Iris pigment epithelial cell (primary cell): Measurements from ENCODE around the gene HELZ2.

Source experiments
- DNase-seq: peaks from one replicate; pipeline ENCODE4 v3.0.0-alpha.2; 2011; ENCODE audit warnings: low read depth

The HELZ2 gene

DNA sequence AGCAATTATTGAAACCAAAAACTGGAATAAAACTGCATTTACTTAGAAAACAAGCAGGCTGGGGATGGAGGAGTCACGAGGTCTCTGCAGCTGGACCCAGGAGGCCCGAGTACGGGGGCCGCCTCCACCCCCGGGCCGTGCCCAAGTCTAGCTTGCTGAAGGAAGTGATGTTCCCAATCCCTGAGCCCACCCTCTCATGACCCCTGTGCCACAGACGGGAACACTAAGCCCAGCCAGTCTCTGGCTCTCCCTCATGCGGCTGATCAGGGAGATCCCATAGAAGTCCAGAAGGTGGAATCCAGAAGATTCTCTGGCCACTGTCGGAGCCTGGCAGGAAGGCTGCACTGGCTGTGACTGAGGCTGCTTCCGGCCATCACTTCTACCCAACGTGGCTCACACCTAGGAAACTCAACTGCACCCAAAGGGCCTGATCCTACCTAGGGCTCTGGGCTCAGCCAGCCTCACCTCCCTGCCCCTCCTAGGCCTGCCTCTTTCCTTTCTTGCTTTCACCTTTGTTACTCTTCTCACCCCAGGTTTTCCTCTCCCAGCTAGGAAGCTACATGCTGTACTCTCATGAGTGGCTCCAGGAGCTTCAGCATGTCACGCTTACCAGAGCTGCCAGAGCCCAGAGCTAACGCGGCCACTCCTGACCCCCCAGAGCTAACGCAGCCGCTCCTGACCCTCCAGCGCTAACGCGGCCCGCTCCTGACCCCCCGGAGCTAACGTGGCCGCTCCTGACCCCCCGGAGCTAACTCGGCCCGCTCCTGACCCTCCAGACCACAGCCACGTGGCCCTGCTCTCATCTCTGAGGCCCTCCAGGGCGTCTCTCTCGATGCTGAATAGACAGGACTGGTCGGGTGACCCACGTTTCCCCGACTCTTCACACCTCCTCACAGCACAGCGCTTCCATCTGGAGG is 24.7 kb upstream of the HELZ2 start:
- DNase-seq: no peak

- DNase-seq: no peak
These were observed 23.8 kb upstream of the HELZ2 start for GRCh38 chr20:63597651-63598478.

DNA sequence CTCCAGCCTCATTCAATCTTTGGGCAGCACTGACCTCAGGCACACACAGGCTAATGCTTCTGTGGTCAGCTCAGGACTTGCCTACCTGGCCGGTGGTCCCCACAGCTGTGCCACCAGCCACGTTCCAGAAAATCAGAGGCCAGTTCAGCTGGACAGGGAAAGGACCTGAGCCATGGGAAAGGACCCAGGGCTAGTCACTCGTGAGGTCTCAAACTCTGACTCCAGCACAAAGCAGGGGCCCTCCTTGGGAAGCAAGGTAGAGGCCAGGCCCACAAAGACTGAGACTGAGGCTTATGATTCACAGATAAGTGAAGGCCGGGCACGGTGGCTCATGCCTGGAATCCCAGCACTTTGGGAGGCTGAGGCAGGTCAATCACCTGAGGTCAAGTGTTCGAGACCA is 22.4 kb upstream of the HELZ2 start:
- DNase-seq: no peak

DNA sequence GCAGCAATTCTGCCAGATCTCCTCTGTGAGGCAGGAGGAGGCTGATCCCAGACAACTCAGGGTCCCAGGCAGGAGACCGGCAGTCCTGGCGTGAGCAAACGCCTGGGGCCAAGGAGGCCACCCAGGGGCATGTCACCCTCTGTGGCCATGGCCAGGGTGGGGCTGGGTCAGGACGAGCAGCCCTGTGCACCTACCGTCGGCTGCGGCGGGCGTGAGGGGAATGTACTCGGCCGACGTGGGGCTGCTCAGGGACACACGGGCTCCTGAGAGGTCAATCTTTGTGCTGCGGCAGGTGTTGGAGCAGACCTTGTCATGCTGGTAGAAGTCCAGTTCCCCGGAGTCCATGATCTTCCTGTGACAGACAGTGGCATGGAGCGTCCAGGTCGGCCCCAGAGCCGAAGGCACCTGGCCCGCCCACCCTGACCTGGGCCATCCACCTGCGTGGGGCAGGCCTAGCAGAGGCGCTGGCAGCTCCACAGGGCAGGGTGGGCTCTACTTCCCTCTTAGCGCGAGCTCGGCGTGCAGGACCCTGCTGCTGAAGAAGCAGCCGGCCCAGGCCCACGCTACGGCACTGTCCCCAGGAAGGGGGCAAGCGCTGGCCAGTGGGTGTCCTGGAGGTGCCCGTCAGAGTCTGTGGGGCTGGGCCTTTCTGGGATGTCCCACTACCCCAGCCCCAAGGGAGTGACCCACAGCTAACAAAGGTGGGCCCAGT is 21.5 kb upstream of the HELZ2 start:
- DNase-seq: no peak

DNA sequence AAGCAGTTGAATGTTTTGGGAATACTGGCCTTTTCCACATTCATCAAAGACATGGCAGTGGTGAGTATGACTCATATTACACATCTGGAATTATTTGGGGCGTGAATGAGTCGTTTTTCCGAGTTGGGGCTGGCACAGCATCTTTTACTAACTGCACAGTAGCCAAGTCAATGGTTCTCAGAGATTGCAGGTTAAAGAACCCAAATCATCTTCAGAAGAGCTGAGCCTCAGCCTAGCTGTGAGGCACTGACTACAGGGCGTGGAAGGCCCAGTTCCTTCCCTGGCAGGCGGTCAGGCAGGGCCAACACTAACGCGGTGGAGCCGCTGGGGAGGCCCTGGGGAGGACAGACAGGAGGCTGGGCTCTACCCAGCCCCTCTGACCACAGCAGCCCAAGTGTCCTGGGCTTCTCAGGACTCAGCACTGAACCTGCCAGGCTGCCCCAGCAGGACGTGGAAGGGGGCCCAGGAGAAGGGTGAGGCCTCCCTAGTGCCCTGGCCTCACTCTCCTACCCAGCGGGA is 20.1 kb upstream of the HELZ2 start:
- no peak for DNase-seq

GRCh38 chr20:63592661-63593060 is 18.6 kb upstream of the HELZ2 start:
- no peak for DNase-seq

GRCh38 chr20:63591786-63592355 is 17.8 kb upstream of the HELZ2 start:
- DNase-seq: no peak

DNA sequence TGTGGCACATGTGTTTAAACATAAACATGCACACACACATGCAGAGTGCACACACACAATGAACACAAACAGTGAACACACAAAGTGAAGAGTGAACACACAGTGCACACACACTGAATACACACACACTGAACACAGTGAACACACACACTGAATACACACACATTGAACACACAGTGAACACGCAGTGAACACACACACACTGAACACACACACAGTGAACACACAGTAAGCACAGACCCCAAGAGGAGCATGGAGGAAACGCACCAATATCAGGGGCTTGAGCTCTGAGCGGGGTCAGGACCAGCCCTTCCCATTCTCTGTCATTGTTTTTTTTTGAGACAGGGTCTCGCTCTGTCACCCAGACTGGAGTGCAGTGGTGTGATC is 17.1 kb upstream of the HELZ2 start:
- DNase-seq: no peak

- no peak for DNase-seq
These were observed 16.4 kb upstream of the HELZ2 start for GRCh38 chr20:63590218-63591146.

- DNase-seq: no peak
These were observed 15.5 kb upstream of the HELZ2 start for GRCh38 chr20:63589261-63590217.

GRCh38 chr20:63588641-63589041 is 14.6 kb upstream of the HELZ2 start:
- no peak for DNase-seq

DNA sequence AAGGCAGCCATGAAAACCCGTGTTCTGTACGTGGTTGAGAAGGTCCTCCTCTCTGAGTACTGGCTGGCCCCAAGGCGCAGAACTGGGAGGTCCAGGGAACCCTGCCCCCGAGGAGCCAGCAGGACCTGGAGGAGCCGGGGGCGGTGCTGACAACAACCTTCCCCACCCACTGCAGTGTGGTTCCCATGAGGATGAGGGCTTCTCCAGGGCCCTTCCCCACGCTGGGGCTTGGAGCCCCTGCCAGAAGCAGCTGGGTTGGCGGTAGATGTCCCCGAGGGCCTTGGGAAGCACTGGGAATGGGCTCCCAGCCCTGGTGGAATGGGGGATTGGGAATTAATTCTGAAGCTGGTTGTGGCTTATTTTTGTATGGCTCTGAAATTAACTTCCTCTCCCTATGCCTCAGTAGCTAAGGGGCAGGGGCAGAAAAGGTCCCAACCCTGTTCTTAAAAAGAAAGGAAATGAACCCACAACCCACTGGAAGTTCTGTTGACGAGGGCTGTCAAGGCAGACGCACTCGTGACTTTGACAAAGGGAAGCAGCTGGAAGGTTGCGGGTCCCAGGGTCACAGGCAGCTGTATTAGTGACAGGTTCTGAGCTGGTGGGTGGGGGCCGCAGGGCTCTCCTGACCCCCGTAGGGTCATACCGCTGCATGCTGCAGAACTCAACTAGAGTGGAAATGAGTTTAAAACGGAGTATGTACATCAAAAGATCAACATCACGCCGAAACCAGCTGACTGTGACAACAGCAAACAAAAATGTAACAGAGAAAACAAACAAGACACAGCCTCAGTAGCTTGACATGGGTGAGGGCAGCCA is 13.9 kb upstream of the HELZ2 start:
- DNase-seq: no peak

GRCh38 chr20:63587256-63587655 is 13.2 kb upstream of the HELZ2 start:
- no peak for DNase-seq

DNA sequence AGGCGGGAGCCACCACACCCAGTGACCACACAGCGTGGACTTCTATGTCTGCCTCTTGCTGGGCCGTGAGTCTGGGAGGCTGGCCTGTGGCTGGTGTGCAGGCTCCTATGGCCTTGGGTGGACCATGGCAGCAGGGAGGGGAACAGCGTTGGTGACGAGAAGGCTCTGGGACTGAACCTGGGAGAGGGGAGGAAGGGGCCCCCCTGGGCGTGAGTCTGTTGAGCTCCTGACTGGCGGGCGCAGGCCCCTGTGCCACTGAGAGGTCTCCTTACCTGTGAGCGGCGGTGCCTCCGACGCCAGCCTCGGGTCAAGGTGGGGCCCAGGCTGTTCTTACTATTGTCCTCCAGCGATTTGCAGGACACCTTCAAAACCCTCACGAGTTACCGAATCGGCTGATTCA is 12.8 kb upstream of the HELZ2 start:
- no peak for DNase-seq

DNA sequence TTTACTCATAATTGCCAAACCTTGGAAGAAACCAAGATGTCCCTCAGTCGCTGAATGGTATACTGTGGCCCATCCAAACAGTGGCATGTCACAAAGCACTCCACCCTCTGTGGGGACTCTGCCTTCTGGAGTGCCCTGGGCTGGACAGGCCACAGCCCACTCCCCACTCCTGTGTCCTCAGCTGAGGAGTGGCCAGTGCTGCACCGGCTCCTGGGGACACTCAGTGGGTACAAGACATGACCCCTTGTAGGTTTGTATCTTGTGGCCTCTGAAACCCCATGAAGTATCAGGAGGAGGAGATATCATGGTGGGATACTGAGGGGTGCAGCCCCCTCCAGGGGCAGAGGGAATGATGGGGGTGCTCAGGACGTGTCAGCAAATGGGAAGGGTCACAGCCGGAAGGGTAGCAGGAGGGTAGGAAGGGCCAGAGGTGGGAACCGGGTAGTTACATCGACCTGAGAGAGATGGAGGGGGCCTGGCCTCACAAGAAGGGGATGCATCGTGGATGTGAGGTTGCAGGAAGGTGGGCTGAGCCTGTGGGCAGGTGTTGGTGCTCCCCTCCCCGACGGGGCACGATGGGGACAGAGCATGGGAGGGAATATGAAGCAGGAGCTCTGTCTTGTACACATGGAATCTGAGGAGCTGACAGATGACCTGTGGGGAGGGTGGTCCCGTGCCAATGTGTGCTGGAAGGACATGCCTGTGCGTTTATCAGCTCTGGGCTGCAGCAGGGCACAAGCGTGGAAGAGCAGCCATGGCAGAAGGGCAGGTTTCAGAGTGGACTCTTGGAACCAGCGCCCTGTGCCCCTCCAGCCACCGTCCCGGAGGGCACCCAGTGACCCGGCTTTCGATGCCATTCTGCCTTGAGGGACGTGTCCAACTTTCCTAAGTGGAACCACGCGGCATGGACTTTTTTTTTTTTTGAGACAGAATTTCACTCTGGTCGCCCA is 11.9 kb upstream of the HELZ2 start:
- DNase-seq: no peak

DNA sequence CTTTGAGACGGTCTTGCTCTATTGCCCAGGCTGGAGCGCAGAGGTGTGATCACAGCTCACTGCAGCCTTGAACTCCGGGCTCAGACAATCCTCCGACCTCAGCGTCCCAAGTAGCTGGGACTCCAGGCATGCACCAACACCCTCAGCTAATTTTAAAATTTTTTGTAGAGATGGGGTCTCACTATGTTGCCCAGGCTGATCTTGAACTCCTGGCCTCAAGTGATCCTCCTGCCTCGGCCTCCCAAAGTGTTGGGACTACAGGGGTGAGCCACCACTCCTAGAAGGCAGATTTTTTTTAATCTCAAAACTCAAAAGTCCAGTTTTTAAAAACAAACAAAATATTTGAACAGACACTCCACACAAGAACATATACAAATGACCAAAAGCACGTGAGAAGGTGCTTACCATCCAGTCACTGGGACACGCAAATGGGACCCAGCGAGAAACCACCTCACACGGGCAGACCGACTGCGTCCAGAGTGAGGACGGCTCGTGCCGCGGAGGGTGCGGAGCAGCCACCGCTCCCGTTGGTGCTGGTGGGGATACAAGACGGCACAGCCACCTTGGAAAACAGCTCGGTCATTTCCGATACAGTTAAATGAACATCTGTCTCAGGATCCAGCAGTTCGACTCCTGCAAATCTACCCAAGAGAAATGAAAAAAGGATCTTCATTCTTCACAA is 8.5 kb upstream of the HELZ2 start:
- DNase-seq: no peak
